IMR-90 (cell line): ENCODE data around the gene AP2B1. TPM values are rescaled to one million over a fixed set of nuclear protein-coding genes. Genes with fewer than 3 reads are reported as not detected.

Source experiments
- ATAC-seq: fragments of 200-7000 bp; cut with Tn5 transposase; 2 replicates; pipeline ENCODE4 v1.9.1; 2020; ENCODE audit warnings: low read depth, mild to moderate bottlenecking, moderate library complexity
- BruUV-seq: library from RNA; stranded (reverse); fragments of 400-500 nt; replicated peaks from 2 replicates; lab custom pipeline; 2021; lab: Mats Ljungman, UMichigan
- CTCF ChIA-PET: fragments of 300-600 bp; formaldehyde crosslinking; extraction: SDS; loops from one replicate; lab custom pipeline; 2021; ENCODE audit warnings: antibody characterized with exemption; lab: Yijun Ruan, JAX
- POLR2A ChIA-PET: fragments of 300-600 bp; sonication (Branson Sonifier 250); formaldehyde crosslinking; loops from one replicate; lab custom pipeline; 2022; ENCODE audit warnings: antibody characterized with exemption; ENCODE audit not compliant: unreplicated experiment; lab: Charles Lee
- DNase-seq: peaks from one replicate; pipeline ENCODE4 v3.0.0; 2013
- H2AFZ ChIP-seq: replicated peaks from 2 replicates; pipeline ENCODE3; 2013; ENCODE audit warnings: low read length, mild to moderate bottlenecking; ENCODE audit not compliant: poor library complexity
- H2AK5ac ChIP-seq: 2 replicates; pipeline ENCODE4 v1.6.1; 2013; ENCODE audit warnings: low read depth, low read length, inconsistent platforms
- H2AK9ac ChIP-seq: replicated peaks from 2 replicates; pipeline ENCODE3; 2013; ENCODE audit warnings: mild to moderate bottlenecking, low read depth, low read length, moderate library complexity; ENCODE audit not compliant: poor library complexity
- H2BK120ac ChIP-seq: 2 replicates; pipeline ENCODE4 v1.6.1; 2013; ENCODE audit warnings: low read depth, low read length, inconsistent platforms
- H2BK15ac ChIP-seq: 3 replicates; pipeline ENCODE4 v1.6.1; 2013; ENCODE audit warnings: low read depth, low read length, inconsistent platforms
- H2BK20ac ChIP-seq: 2 replicates; pipeline ENCODE4 v1.6.1; 2013; ENCODE audit warnings: low read depth, mild to moderate bottlenecking, inconsistent platforms, low read length, moderate library complexity
- H2BK5ac ChIP-seq: 2 replicates; pipeline ENCODE4 v1.6.1; 2013; ENCODE audit warnings: mild to moderate bottlenecking, low read depth, low read length, inconsistent platforms; ENCODE audit not compliant: poor library complexity, severe bottlenecking
- H3K14ac ChIP-seq: replicated peaks from 2 replicates; pipeline ENCODE4 v1.6.1; 2013; ENCODE audit warnings: low read depth, low read length, inconsistent platforms
- H3K18ac ChIP-seq: 2 replicates; pipeline ENCODE4 v1.6.1; 2013; ENCODE audit warnings: low read depth, low read length, control low read depth
- H3K23ac ChIP-seq: 2 replicates; pipeline ENCODE4 v1.6.1; 2013; ENCODE audit warnings: low read depth, low read length, inconsistent platforms
- H3K27ac ChIP-seq: 2 replicates; pipeline ENCODE4 v1.5.1; 2013; ENCODE audit warnings: mild to moderate bottlenecking, control low read depth, low read length; ENCODE audit not compliant: insufficient read depth
- H3K27me3 ChIP-seq: 2 replicates; pipeline ENCODE4 v1.6.1; 2013; ENCODE audit warnings: low read length; ENCODE audit not compliant: control insufficient read depth, insufficient read depth
- H3K36me3 ChIP-seq: 2 replicates; pipeline ENCODE4 v1.6.1; 2013; ENCODE audit warnings: low read length, mixed read lengths; ENCODE audit not compliant: control insufficient read depth, insufficient read depth
- H3K4ac ChIP-seq: 2 replicates; pipeline ENCODE4 v1.6.1; 2013; ENCODE audit warnings: low read depth, low read length, inconsistent platforms
- H3K4me1 ChIP-seq: 2 replicates; pipeline ENCODE4 v1.6.1; 2013; ENCODE audit warnings: low read length, mixed read lengths; ENCODE audit not compliant: control insufficient read depth, insufficient read depth
- H3K4me2 ChIP-seq: 2 replicates; pipeline ENCODE4 v1.6.1; 2013; ENCODE audit warnings: low read depth, mild to moderate bottlenecking, control low read depth, low read length, moderate library complexity
- H3K4me3 ChIP-seq: 2 replicates; pipeline ENCODE4 v1.5.1; 2013; ENCODE audit warnings: low read depth, mild to moderate bottlenecking, control low read depth, low read length, moderate library complexity; ENCODE audit not compliant: insufficient read depth
- H3K56ac ChIP-seq: 2 replicates; pipeline ENCODE4 v1.6.1; 2013; ENCODE audit warnings: low read length, inconsistent platforms; ENCODE audit not compliant: insufficient read depth; ENCODE audit errors: extremely low read depth
- H3K79me1 ChIP-seq, 2 experiments: 2 replicates each; pipeline ENCODE4 v1.6.1; 2013; ENCODE audit warnings: low read length in 2 of 2, inconsistent platforms in 1 of 2, low read depth in 1 of 2
- H3K9ac ChIP-seq: 2 replicates; pipeline ENCODE4 v1.6.1; 2013; ENCODE audit warnings: low read depth, low read length, control low read depth
- H3K9me1 ChIP-seq: 2 replicates; pipeline ENCODE4 v1.6.1; 2013; ENCODE audit warnings: low read length, inconsistent platforms; ENCODE audit not compliant: insufficient read depth
- H3K9me3 ChIP-seq: 2 replicates; pipeline ENCODE4 v1.6.1; 2013; ENCODE audit warnings: low read length; ENCODE audit not compliant: control insufficient read depth, insufficient read depth
- H4K20me1 ChIP-seq: 2 replicates; pipeline ENCODE4 v1.6.1; 2013; ENCODE audit warnings: low read length, inconsistent platforms; ENCODE audit not compliant: insufficient read depth
- H4K5ac ChIP-seq: 2 replicates; pipeline ENCODE4 v1.6.1; 2013; ENCODE audit warnings: mild to moderate bottlenecking, low read depth, low read length, control low read depth
- H4K8ac ChIP-seq, 2 experiments: 2 replicates each; pipeline ENCODE4 v1.6.1; 2013; ENCODE audit warnings: low read depth in 2 of 2, low read length in 2 of 2, control low read depth in 1 of 2, inconsistent platforms in 1 of 2
- H4K91ac ChIP-seq: 2 replicates; pipeline ENCODE4 v1.6.1; 2013; ENCODE audit warnings: low read depth, low read length, inconsistent platforms; ENCODE audit not compliant: insufficient read depth
- BHLHE40 ChIP-seq: fragments of 150-350 bp; IDR thresholded peaks from 2 replicates; pipeline ENCODE4 v1.6.1; 2016; ENCODE audit warnings: mild to moderate bottlenecking, low read depth, low read length
- CHD1 ChIP-seq: IDR thresholded peaks from 2 replicates; pipeline ENCODE4 v1.6.1; 2012; ENCODE audit warnings: low read depth, low read length, improper control_type of control experiment
- FOS ChIP-seq: fragments of 150-350 bp; IDR thresholded peaks from 2 replicates; pipeline ENCODE4 v1.6.1; 2016; ENCODE audit warnings: low read depth, low read length
- MXI1 ChIP-seq: IDR thresholded peaks from 2 replicates; pipeline ENCODE4 v1.6.1; 2012; ENCODE audit warnings: low read depth, mild to moderate bottlenecking, low read length, moderate library complexity, borderline replicate concordance
- NFE2L2 ChIP-seq: fragments of 150-350 bp; IDR thresholded peaks from 2 replicates; pipeline ENCODE4 v1.6.1; 2016; ENCODE audit warnings: low read depth, mild to moderate bottlenecking, low read length
- POLR2A ChIP-seq: IDR thresholded peaks from 2 replicates; pipeline ENCODE4 v1.6.1; 2012; ENCODE audit warnings: mild to moderate bottlenecking, low read depth, low read length
- RAD21 ChIP-seq: IDR thresholded peaks from 2 replicates; pipeline ENCODE4 v1.6.1; 2012; ENCODE audit warnings: low read length, improper control_type of control experiment
- RCOR1 ChIP-seq: IDR thresholded peaks from 2 replicates; pipeline ENCODE4 v1.6.1; 2012; ENCODE audit warnings: mild to moderate bottlenecking, low read length, improper control_type of control experiment; ENCODE audit not compliant: insufficient replicate concordance
- RFX5 ChIP-seq: IDR thresholded peaks from 2 replicates; pipeline ENCODE4 v1.8.0; 2012; ENCODE audit warnings: low read depth, mild to moderate bottlenecking, low read length, moderate library complexity
- WGBS, 2 experiments: methylation state at CpG; one replicate each; pipeline versions ENCODE4 v1.1.5 to v1.1.7; 2013; ENCODE audit warnings: missing lambda C conversion rate in 2 of 2; ENCODE audit not compliant: insufficient read length in 1 of 2; ENCODE audit errors: extremely low coverage in 2 of 2; 5-methylcytosine and 5-hydroxymethylcytosine counted together
- dilution Hi-C: fragments of 300-500 bp; cut with HindIII; formaldehyde crosslinking; loops from one replicate; pipeline ENCODE4 v1.14.3; 2018; ENCODE audit warnings: low sequenced_read_pairs; ENCODE audit not compliant: unreplicated experiment
- in situ Hi-C: fragments of 300-500 bp; cut with MboI; formaldehyde crosslinking; loops from 3 replicates; pipeline ENCODE4 v1.14.3; 2019; ENCODE audit warnings: low sequenced_read_pairs, inconsistent platforms, mixed read lengths
- intact Hi-C: fragments of 100-400 bp; cut with micrococcal nuclease; formaldehyde crosslinking; loops from 2 replicates; pipeline ENCODE4 v1.10.0; 2022
- polyA plus RNA-seq, 3 experiments: library from polyadenylated mRNA; depleted of rRNA; stranded (reverse); fragments of >200 nt; gene quantifications; 2 replicates each; pipeline ENCODE4 v1.2.3, GENCODE V29; 2012; ENCODE audit warnings: low replicate concordance in 1 of 3
- total RNA-seq: library from RNA; depleted of rRNA; stranded (reverse); fragments of >200 nt; gene quantifications from 2 replicates; pipeline ENCODE4 v1.2.3, GENCODE V29; 2012
- TF ChIP-seq, protein P1 (sequence below): fragments of 150-350 bp; IDR thresholded peaks from 2 replicates; pipeline ENCODE4 v1.6.1; 2017; ENCODE audit warnings: mild to moderate bottlenecking, antibody characterized with exemption, low read length, low read depth
- TF ChIP-seq, protein P2 (sequence below): fragments of 150-350 bp; IDR thresholded peaks from 2 replicates; pipeline ENCODE4 v1.6.1; 2016; ENCODE audit warnings: low read depth, mild to moderate bottlenecking, low read length, moderate library complexity, borderline replicate concordance
- TF ChIP-seq, protein P3 (sequence below): conservative IDR thresholded peaks from 2 replicates; pipeline ENCODE4 v1.5.1; 2012; ENCODE audit warnings: mild to moderate bottlenecking, low read depth, low read length, improper control_type of control experiment

AP2B1 gene
- total and polyA plus RNA-seq, 2 of the 4 experiments (the other 2 are of a cell fraction), result 102 to 125 TPM

DNA sequence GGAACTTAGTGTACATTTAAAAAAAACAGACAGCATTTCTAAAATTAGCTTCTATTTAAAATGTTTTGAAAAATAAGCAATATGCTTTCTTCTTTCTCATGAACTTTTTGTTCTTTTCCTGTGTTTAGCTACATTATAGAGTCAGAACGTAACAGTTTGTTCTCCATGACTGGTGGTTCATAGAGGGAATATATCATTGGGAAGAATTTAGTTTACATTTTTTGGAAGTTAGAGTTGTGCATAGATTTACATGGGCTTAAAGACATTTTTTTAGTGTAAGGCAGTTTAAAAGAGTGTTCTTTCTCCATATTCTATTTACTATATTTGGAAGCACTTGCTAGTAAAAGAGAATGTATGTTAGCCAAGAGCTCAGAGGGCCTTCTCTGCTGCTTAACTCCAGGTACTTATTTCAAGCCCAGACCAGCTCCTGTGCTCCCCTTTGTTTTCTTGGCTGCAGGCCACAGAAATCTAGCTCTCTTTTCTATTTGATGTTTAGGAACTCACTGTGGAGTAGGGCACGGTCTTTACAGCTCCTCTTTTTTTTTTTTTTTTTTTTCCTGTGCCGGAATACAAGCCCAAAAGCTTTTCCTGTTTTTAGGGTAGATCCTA is 20.2 kb downstream of the AP2B1 start (continued):
- TF ChIP-seq, protein P1, sequence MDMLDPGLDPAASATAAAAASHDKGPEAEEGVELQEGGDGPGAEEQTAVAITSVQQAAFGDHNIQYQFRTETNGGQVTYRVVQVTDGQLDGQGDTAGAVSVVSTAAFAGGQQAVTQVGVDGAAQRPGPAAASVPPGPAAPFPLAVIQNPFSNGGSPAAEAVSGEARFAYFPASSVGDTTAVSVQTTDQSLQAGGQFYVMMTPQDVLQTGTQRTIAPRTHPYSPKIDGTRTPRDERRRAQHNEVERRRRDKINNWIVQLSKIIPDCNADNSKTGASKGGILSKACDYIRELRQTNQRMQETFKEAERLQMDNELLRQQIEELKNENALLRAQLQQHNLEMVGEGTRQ, result no peak

DNA sequence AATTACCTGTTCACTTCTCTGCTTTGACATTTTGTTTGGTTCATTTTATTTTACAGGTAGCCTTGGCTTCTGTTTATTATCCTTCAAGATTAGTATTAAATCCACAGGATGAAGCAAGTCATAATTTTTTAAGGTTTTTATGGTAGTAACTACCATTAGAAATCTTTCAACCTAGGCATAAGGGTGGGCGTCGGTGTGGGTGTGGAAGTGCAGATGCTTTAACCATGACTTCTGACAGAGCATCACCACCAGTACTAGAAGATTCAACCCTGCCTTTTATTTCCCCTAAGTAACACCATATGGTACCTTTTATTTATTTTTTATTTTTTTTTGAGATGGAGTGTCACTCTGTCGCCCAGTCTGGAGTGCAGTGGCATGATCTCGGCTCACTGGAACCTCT is 22.7 kb downstream of the AP2B1 start:
- Histone ChIP-seq H3K79me1 (peaks cover 23 to 30% of the 10 kb centered on the region in 2 experiments), H3K14ac (no peak overlapping the region), H3K27me3 (no peaks in the 10 kb centered on the region), H3K36me3 (peaks cover 33% of the 10 kb centered on the region), H3K4me1 (peaks cover 10% of the 10 kb centered on the region), H2BK5ac (no peak overlapping the region), H4K20me1 (peaks cover 3% of the 10 kb centered on the region; the same call in 1 of the 2 replicates), H2BK20ac (no peak overlapping the region), H2BK120ac (no peak overlapping the region), H3K23ac (no peak overlapping the region), H3K4me2 (no peak overlapping the region), H3K56ac (no peak overlapping the region), H2AK5ac (no peak overlapping the region), H3K4me3 (no peak overlapping the region), H3K9me1 (0 out of 2 replicates have a peak, but pooled peaks cover 2% of the 10 kb centered on the region), H2BK15ac (no peak overlapping the region), H4K5ac (no peak overlapping the region), H2AFZ (no peak overlapping the region), H2AK9ac (no peak overlapping the region), H3K9ac (no peak overlapping the region), H4K8ac (no peak overlapping the region), H3K4ac (no peak overlapping the region), H3K27ac (no peak overlapping the region), H4K91ac (no peak overlapping the region), H3K9me3 (no peaks in the 10 kb centered on the region), H3K18ac (no peak overlapping the region)
- no CpG with 5 or more reads among the region's 4 CpGs for WGBS, 2 experiments
- POLR2A ChIA-PET, result no interaction called here
- no TSS peak for BruUV-seq
- DNase-seq, result no peak
- in situ Hi-C loops, result no loop called here
- ATAC-seq, result no peak
- CTCF ChIA-PET, result interaction anchor here (0.6 kb wide), 1 partner anchor 202 kb away, joined by 4 read pairs; no protein-coding TSS in a partner anchor
- intact Hi-C loops, result no loop called here
- dilution Hi-C loops, result no loop called here
- TF ChIP-seq NFE2L2 (no peak), MXI1 (no peak), RCOR1 (no peak), RAD21 (no peak), RFX5 (no peak), POLR2A (no peak), FOS (no peak), BHLHE40 (no peak), CHD1 (no peak)
- TF ChIP-seq, protein P2, sequence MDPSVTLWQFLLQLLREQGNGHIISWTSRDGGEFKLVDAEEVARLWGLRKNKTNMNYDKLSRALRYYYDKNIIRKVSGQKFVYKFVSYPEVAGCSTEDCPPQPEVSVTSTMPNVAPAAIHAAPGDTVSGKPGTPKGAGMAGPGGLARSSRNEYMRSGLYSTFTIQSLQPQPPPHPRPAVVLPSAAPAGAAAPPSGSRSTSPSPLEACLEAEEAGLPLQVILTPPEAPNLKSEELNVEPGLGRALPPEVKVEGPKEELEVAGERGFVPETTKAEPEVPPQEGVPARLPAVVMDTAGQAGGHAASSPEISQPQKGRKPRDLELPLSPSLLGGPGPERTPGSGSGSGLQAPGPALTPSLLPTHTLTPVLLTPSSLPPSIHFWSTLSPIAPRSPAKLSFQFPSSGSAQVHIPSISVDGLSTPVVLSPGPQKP, result no peak
- TF ChIP-seq, protein P3, sequence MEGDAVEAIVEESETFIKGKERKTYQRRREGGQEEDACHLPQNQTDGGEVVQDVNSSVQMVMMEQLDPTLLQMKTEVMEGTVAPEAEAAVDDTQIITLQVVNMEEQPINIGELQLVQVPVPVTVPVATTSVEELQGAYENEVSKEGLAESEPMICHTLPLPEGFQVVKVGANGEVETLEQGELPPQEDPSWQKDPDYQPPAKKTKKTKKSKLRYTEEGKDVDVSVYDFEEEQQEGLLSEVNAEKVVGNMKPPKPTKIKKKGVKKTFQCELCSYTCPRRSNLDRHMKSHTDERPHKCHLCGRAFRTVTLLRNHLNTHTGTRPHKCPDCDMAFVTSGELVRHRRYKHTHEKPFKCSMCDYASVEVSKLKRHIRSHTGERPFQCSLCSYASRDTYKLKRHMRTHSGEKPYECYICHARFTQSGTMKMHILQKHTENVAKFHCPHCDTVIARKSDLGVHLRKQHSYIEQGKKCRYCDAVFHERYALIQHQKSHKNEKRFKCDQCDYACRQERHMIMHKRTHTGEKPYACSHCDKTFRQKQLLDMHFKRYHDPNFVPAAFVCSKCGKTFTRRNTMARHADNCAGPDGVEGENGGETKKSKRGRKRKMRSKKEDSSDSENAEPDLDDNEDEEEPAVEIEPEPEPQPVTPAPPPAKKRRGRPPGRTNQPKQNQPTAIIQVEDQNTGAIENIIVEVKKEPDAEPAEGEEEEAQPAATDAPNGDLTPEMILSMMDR, result no peak
- TF ChIP-seq, protein P1, result no peak
